Endothelial cell of umbilical vein (primary cell): ENCODE measurements around the gene KRTAP20-2. TPM values are rescaled to one million over a fixed set of nuclear protein-coding genes. Genes with fewer than 3 reads are reported as not detected.

ENCODE experiments used
- Bru-seq: library from RNA; stranded (reverse); fragments of 400-500 nt; gene quantifications from one replicate; lab custom pipeline; 2021; lab: Mats Ljungman, UMichigan
- BruChase-seq, 2 experiments: library from RNA; stranded (reverse); fragments of 400-500 nt; gene quantifications; one replicate each; lab custom pipeline; 2021; lab: Mats Ljungman, UMichigan
- BruUV-seq: library from RNA; stranded (reverse); fragments of 400-500 nt; replicated peaks from 2 replicates; lab custom pipeline; 2021; lab: Mats Ljungman, UMichigan
- CTCF ChIA-PET: fragments of 300-600, 350-600 bp; sonication (Branson Sonifier 250); formaldehyde crosslinking; loops from one replicate; lab custom pipeline; 2021; ENCODE audit warnings: antibody characterized with exemption, inconsistent platforms; lab: Charles Lee
- POLR2A ChIA-PET: fragments of 300-600, 350-600 bp; sonication (Branson Sonifier 250); formaldehyde crosslinking; loops from one replicate; lab custom pipeline; 2021; ENCODE audit warnings: antibody characterized with exemption, inconsistent platforms; lab: Charles Lee
- DNase-seq: peaks from one replicate; pipeline ENCODE4 v3.0.0-alpha.2; 2011; ENCODE audit warnings: low read depth, low spot score
- FAIRE-seq: peaks from 2 replicates; lab custom pipeline; 2011; peaks lifted over from hg19 to GRCh38; lab: Jason Lieb, UNC
- H2AFZ ChIP-seq: 2 replicates; pipeline ENCODE4 v1.6.0; 2012; ENCODE audit warnings: low read depth, low read length, control low read depth, inconsistent platforms
- H3K27ac ChIP-seq: 2 replicates; pipeline ENCODE4 v1.5.1; 2011; ENCODE audit warnings: low read depth, mild to moderate bottlenecking, control low read depth, low read length, moderate library complexity; ENCODE audit not compliant: insufficient read depth
- H3K27me3 ChIP-seq, 2 experiments: 2 replicates each; pipeline versions ENCODE4 v1.6.0 to v1.6.1; 2011; ENCODE audit warnings: low read length in 2 of 2, mixed read lengths in 1 of 2; ENCODE audit not compliant: control insufficient read depth in 2 of 2, insufficient read depth in 2 of 2
- H3K36me3 ChIP-seq, 2 experiments: 2 replicates in 1 of 2; 3 replicates in 1 of 2; pipeline ENCODE4 v1.5.1; 2011; ENCODE audit warnings: low read length in 2 of 2, mild to moderate bottlenecking in 1 of 2, moderate library complexity in 1 of 2; ENCODE audit not compliant: control insufficient read depth in 2 of 2, insufficient read depth in 2 of 2; ENCODE audit errors: extremely low read depth in 1 of 2
- H3K4me1 ChIP-seq: 3 replicates; pipeline ENCODE4 v1.5.1; 2011; ENCODE audit warnings: mild to moderate bottlenecking, low read length; ENCODE audit not compliant: control insufficient read depth, insufficient read depth; ENCODE audit errors: extremely low read depth
- H3K4me2 ChIP-seq: 2 replicates; pipeline ENCODE4 v1.6.1; 2011; ENCODE audit warnings: low read length, control low read depth, mixed read lengths; ENCODE audit not compliant: insufficient read depth
- H3K4me3 ChIP-seq, 3 experiments: fragments of 200-600 bp in 1 of 3; sonication (generic), shearing (Covaris generic) in 1 of 3; replicated peaks in 1 of 3; 2 replicates each; pipeline ENCODE4 v1.5.1; 2011 to 2016; ENCODE audit warnings: control low read depth in 3 of 3, low read length in 3 of 3, mild to moderate bottlenecking in 2 of 3, inconsistent platforms in 1 of 3, low read depth in 1 of 3, moderate library complexity in 1 of 3; ENCODE audit not compliant: insufficient read depth in 1 of 3
- H3K79me2 ChIP-seq: 2 replicates; pipeline ENCODE4 v1.6.0; 2012; ENCODE audit warnings: low read length, inconsistent platforms; ENCODE audit not compliant: control insufficient read depth, insufficient read depth
- H3K9ac ChIP-seq: replicated peaks from 2 replicates; pipeline ENCODE3; 2011; ENCODE audit warnings: low read length, control low read depth; ENCODE audit not compliant: insufficient read depth; ENCODE audit errors: extremely low read depth
- H3K9me1 ChIP-seq: replicated peaks from 3 replicates; pipeline ENCODE4 v1.6.0; 2011; ENCODE audit warnings: mild to moderate bottlenecking, low read length; ENCODE audit not compliant: control insufficient read depth, insufficient read depth; ENCODE audit errors: extremely low read depth
- H3K9me3 ChIP-seq: replicated peaks from 2 replicates; pipeline ENCODE4 v1.5.1; 2012; ENCODE audit warnings: low read length, inconsistent platforms; ENCODE audit not compliant: control insufficient read depth, insufficient read depth
- H4K20me1 ChIP-seq: replicated peaks from 2 replicates; pipeline ENCODE3; 2011; ENCODE audit warnings: mild to moderate bottlenecking, low read length; ENCODE audit not compliant: control insufficient read depth, insufficient read depth; ENCODE audit errors: extremely low read depth
- EZH2 ChIP-seq: IDR thresholded peaks from 2 replicates; pipeline ENCODE4 v1.6.1; 2012; ENCODE audit warnings: borderline replicate concordance, low read depth, mild to moderate bottlenecking, moderate library complexity, low read length, inconsistent platforms; ENCODE audit not compliant: severe bottlenecking
- GATA2 ChIP-seq: IDR thresholded peaks from 2 replicates; pipeline ENCODE4 v1.7.0; 2011; ENCODE audit warnings: low read depth, mild to moderate bottlenecking, moderate library complexity, mixed read lengths, low read length; ENCODE audit not compliant: insufficient read length, insufficient read depth
- POLR2AphosphoS5 ChIP-seq: IDR thresholded peaks from 2 replicates; pipeline ENCODE4 v1.6.1; 2012; ENCODE audit warnings: low read depth, mild to moderate bottlenecking, control low read depth, low read length, moderate library complexity; ENCODE audit not compliant: insufficient read depth
- dilution Hi-C: fragments of 300-500 bp; cut with MboI; formaldehyde crosslinking; loops from one replicate; pipeline ENCODE4 v1.15.0; 2019; ENCODE audit warnings: low sequenced_read_pairs; ENCODE audit not compliant: extremely low pct_ligation_motif_present
- intact Hi-C: fragments of 100-400 bp; cut with micrococcal nuclease; formaldehyde crosslinking; loops from one replicate; pipeline ENCODE4 v1.10.0; 2022
- long read RNA-seq: library from polyadenylated mRNA; stranded (forward); transcript quantifications from one replicate; pipeline ENCODE4 v2.0.0, GENCODE V29; 2021
- polyA minus RNA-seq, 3 experiments: library from RNA; depleted of rRNA, polyadenylated mRNA; stranded (reverse); fragments of >200 nt; gene quantifications; 1 replicate in 1 of 3; 2 replicates in 2 of 3; pipeline ENCODE4 v1.2.3, GENCODE V29; 2011
- polyA plus RNA-seq, 4 experiments: library from polyadenylated mRNA; depleted of rRNA in 3 of 4; stranded (reverse) in 3 of 4; unstranded in 1 of 4; fragments of >200 nt; gene quantifications; 2 replicates each; pipeline versions ENCODE4 v1.2.1 to v1.2.3, GENCODE V29; 2011 to 2012; ENCODE audit warnings: missing spikeins in 1 of 4
- total RNA-seq: library from RNA; stranded (reverse); gene quantifications from 2 replicates; pipeline ENCODE4 v1.2.3, GENCODE V29; 2021

Gene KRTAP20-2
- total RNA-seq (not detected in 2 replicates), polyA plus RNA-seq (not detected in 2 replicates), polyA minus RNA-seq (not detected in 2 replicates), Bru-seq, nascent RNA (not detected), BruChase-seq, experiment 1, labeled RNA remaining after a 6-hour chase (not detected), BruChase-seq, experiment 2, labeled RNA remaining after a 2-hour chase (not detected)
- not detected in 2 replicates for polyA plus RNA-seq (2011; cell fraction: cytosol; rRNA removed)
- not detected in 2 replicates for polyA plus RNA-seq (2011; cell fraction: nucleus; rRNA removed)
- polyA plus RNA-seq (2012): not detected in 2 replicates
- polyA minus RNA-seq (2011; cell fraction: cytosol; rRNA and poly(A)+ RNA removed): not detected
- not detected in 2 replicates for polyA minus RNA-seq (2011; cell fraction: nucleus; rRNA and poly(A)+ RNA removed)
- long read RNA-seq: 0 reads

- FAIRE-seq (no peak), DNase-seq (no peak)
- Histone ChIP-seq H3K36me3 (no peaks in the 10 kb centered on the region), H3K79me2 (no peaks in the 10 kb centered on the region), H3K9me3 (peaks cover 7% of the 10 kb centered on the region), H3K27ac (no peak within 1 kb of the TSS), H3K27me3 (no peaks in the 10 kb centered on the region), H3K4me3 (no peak within 1 kb of the TSS), H3K9ac (no peak within 1 kb of the TSS), H4K20me1 (no peaks in the 10 kb centered on the region), H3K4me2 (no peak within 1 kb of the TSS), H2AFZ (no peak within 1 kb of the TSS), H3K4me1 (no peaks in the 10 kb centered on the region), H3K9me1 (no peaks in the 10 kb centered on the region)
- dilution Hi-C loops (no loop called here), intact Hi-C loops (no loop called here)
- ChIA-PET POLR2A (no interaction called here), CTCF (no interaction called here)
- TF ChIP-seq EZH2 (no peak), GATA2 (no peak)
- BruUV-seq: no TSS peak
These were observed at the start of gene KRTAP20-2 for GRCh38 chr21:30634906-30635305. Gene KRTAP20-2 (plus strand): TSS chr21:30635206. CDS start chr21:30635264, 58 bp downstream.

- POLR2A ChIA-PET: no interaction called here
- no peak for DNase-seq
- intact Hi-C loops: no loop called here
- H3K27ac ChIP-seq: no peak within 1 kb of the TSS
- H3K27me3 ChIP-seq: no peaks in the 10 kb centered on the region
- FAIRE-seq: no peak
- H2AFZ ChIP-seq: no peak within 1 kb of the TSS
- no peak within 1 kb of the TSS for H3K4me2 ChIP-seq
- H3K79me2 ChIP-seq: no peaks in the 10 kb centered on the region
- BruUV-seq: no TSS peak
- peaks cover 6% of the 10 kb centered on the region for H3K9me3 ChIP-seq
- no peaks in the 10 kb centered on the region for H3K36me3 ChIP-seq
- no peaks in the 10 kb centered on the region for H4K20me1 ChIP-seq
- H3K9ac ChIP-seq: no peak within 1 kb of the TSS
- CTCF ChIA-PET: no interaction called here
- H3K4me1 ChIP-seq: no peaks in the 10 kb centered on the region
- TF ChIP-seq POLR2AphosphoS5: no peak
- no peaks in the 10 kb centered on the region for H3K9me1 ChIP-seq
- dilution Hi-C loops: no loop called here
- H3K4me3 ChIP-seq: no peak within 1 kb of the TSS
These were observed 44.7 kb upstream of the KRTAP20-2 start, which contains the start of gene KRTAP22-2 for GRCh38 chr21:30590297-30590696. Gene KRTAP22-2 (minus strand): TSS chr21:30590397.
